HEK293T (cell line): Measurements from ENCODE around the gene CA12.

ENCODE experiments used
- FOXA1 ChIP-seq: fragments of 450-650 bp; IDR thresholded peaks from 2 replicates; pipeline ENCODE4 v1.6.1; 2016; ENCODE audit warnings: mild to moderate bottlenecking
- FOXK2 ChIP-seq: fragments of 450-650 bp; IDR thresholded peaks from 2 replicates; pipeline ENCODE4 v1.6.1; 2016; ENCODE audit warnings: mild to moderate bottlenecking
- FOXM1 ChIP-seq: fragments of 450-650 bp; IDR thresholded peaks from 2 replicates; pipeline ENCODE4 v1.6.1; 2017; ENCODE audit warnings: mild to moderate bottlenecking, borderline replicate concordance
- L3MBTL2 ChIP-seq: fragments of 450-650 bp; conservative IDR thresholded peaks from 2 replicates; pipeline ENCODE4 v1.6.1; 2016; ENCODE audit warnings: mild to moderate bottlenecking
- ZNF384 ChIP-seq: fragments of 450-650 bp; IDR thresholded peaks from 2 replicates; pipeline ENCODE4 v1.6.1; 2016

- TF ChIP-seq FOXK2 (no peak), ZNF384 (no peak), FOXM1 (no peak), FOXA1 (no peak), L3MBTL2 (no peak)
These were observed 30.2 kb upstream of the CA12 start for GRCh38 chr15:63411866-63412265.
